ENCODE results near the gene GLYR1. TPM values are rescaled to one million over a fixed set of nuclear protein-coding genes. Genes with fewer than 3 reads are reported as not detected.

The GLYR1 gene
- polyA plus RNA-seq, 2 of the 4 experiments (the other 2 are of a cell fraction), result 37.1 to 55.1 TPM

DNA sequence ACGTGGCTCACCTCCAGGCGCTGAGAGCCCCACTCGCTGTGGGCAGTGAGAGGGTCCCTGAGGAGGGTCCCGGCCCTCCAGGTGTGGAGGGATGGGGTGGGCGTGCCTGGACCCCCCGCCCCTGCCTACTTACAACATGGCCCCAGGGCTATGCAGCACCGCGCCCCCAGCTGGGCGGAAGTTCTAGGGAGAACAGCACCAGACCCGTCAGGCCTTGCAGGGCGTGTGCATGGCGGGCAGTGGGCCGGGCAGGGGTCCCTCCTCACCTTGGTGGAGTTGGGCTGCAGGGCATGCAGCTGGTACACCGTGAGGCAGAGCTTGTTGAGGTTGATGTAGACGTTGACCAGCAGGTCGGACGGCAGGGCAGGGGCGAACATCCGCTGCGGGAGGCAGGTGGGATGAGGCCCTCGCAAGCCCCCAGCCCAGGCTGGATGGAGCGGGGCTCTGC is 49.3 kb downstream of the GLYR1 start:
- 92% methylated on average over 12 of the region's 22 CpGs for WGBS (ENCODE audit: missing lambda C conversion rate)
- no peak overlapping the region for H3K4me3 ChIP-seq
- no peak overlapping the region for H3K27ac ChIP-seq
- ATAC-seq (no peak), DNase-seq (ENCODE audit: low read depth in 1 of 2, low spot score in 1 of 2) (no peak), FAIRE-seq (no peak)
- ChIA-PET CTCF (interaction anchor here (1.0 kb wide), 1 partner anchor 12 kb away, joined by 4 read pairs; no protein-coding TSS in a partner anchor), POLR2A (no interaction called here)
- no peaks in the 10 kb centered on the region for H3K9me3 ChIP-seq
- H3K4me2 ChIP-seq, result no peak overlapping the region
- H3K4me1 ChIP-seq, result peaks cover 10% of the 10 kb centered on the region
- TF ChIP-seq HOXB5 (CRISPR knock-in tag; IDR thresholded peaks at IDR 0.05), result no peak
- TF ChIP-seq, protein P1, sequence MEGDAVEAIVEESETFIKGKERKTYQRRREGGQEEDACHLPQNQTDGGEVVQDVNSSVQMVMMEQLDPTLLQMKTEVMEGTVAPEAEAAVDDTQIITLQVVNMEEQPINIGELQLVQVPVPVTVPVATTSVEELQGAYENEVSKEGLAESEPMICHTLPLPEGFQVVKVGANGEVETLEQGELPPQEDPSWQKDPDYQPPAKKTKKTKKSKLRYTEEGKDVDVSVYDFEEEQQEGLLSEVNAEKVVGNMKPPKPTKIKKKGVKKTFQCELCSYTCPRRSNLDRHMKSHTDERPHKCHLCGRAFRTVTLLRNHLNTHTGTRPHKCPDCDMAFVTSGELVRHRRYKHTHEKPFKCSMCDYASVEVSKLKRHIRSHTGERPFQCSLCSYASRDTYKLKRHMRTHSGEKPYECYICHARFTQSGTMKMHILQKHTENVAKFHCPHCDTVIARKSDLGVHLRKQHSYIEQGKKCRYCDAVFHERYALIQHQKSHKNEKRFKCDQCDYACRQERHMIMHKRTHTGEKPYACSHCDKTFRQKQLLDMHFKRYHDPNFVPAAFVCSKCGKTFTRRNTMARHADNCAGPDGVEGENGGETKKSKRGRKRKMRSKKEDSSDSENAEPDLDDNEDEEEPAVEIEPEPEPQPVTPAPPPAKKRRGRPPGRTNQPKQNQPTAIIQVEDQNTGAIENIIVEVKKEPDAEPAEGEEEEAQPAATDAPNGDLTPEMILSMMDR (IDR thresholded peaks at IDR 0.05), result no peak
- TF ChIP-seq EP300 (IDR thresholded peaks at IDR 0.05), result no peak
- no peak for TF ChIP-seq SMC3 (IDR thresholded peaks at IDR 0.05)
- no peak for TF ChIP-seq NFE2L2 (conservative IDR thresholded peaks at IDR 0.05; ENCODE audit: low read length)
- TF ChIP-seq, protein P2, sequence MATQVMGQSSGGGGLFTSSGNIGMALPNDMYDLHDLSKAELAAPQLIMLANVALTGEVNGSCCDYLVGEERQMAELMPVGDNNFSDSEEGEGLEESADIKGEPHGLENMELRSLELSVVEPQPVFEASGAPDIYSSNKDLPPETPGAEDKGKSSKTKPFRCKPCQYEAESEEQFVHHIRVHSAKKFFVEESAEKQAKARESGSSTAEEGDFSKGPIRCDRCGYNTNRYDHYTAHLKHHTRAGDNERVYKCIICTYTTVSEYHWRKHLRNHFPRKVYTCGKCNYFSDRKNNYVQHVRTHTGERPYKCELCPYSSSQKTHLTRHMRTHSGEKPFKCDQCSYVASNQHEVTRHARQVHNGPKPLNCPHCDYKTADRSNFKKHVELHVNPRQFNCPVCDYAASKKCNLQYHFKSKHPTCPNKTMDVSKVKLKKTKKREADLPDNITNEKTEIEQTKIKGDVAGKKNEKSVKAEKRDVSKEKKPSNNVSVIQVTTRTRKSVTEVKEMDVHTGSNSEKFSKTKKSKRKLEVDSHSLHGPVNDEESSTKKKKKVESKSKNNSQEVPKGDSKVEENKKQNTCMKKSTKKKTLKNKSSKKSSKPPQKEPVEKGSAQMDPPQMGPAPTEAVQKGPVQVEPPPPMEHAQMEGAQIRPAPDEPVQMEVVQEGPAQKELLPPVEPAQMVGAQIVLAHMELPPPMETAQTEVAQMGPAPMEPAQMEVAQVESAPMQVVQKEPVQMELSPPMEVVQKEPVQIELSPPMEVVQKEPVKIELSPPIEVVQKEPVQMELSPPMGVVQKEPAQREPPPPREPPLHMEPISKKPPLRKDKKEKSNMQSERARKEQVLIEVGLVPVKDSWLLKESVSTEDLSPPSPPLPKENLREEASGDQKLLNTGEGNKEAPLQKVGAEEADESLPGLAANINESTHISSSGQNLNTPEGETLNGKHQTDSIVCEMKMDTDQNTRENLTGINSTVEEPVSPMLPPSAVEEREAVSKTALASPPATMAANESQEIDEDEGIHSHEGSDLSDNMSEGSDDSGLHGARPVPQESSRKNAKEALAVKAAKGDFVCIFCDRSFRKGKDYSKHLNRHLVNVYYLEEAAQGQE (IDR thresholded peaks at IDR 0.05), result no peak
- TF ChIP-seq CEBPB (IDR thresholded peaks at IDR 0.05), result no peak
- no peak for TF ChIP-seq RCOR1 (IDR thresholded peaks at IDR 0.05; ENCODE audit: low read depth, low read length)
- TF ChIP-seq FOSL2 (IDR thresholded peaks at IDR 0.05), result no peak
- TF ChIP-seq FOSL2 (CRISPR knock-in tag; IDR thresholded peaks at IDR 0.05), result no peak
- no peak for TF ChIP-seq MAZ (IDR thresholded peaks at IDR 0.05; ENCODE audit: borderline replicate concordance, low read depth, low read length)
- TF ChIP-seq ZFP36 (IDR thresholded peaks at IDR 0.05; ENCODE audit: borderline replicate concordance, partially characterized antibody), result no peak
- no peak for TF ChIP-seq MYC (IDR thresholded peaks at IDR 0.05; ENCODE audit: borderline replicate concordance, low read length)
- no peak for TF ChIP-seq CBX2 (IDR thresholded peaks at IDR 0.05; ENCODE audit: borderline replicate concordance, low read depth)
- no peak for TF ChIP-seq EHMT2 (IDR thresholded peaks at IDR 0.05; ENCODE audit: low read depth)
- TF ChIP-seq POLR2A (IDR thresholded peaks at IDR 0.05; ENCODE audit: low read length), result no peak
- no peak for TF ChIP-seq ESRRA (IDR thresholded peaks at IDR 0.05; ENCODE audit: borderline replicate concordance, low read length)
- TF ChIP-seq EHF (CRISPR knock-in tag; IDR thresholded peaks at IDR 0.05), result no peak

DNA sequence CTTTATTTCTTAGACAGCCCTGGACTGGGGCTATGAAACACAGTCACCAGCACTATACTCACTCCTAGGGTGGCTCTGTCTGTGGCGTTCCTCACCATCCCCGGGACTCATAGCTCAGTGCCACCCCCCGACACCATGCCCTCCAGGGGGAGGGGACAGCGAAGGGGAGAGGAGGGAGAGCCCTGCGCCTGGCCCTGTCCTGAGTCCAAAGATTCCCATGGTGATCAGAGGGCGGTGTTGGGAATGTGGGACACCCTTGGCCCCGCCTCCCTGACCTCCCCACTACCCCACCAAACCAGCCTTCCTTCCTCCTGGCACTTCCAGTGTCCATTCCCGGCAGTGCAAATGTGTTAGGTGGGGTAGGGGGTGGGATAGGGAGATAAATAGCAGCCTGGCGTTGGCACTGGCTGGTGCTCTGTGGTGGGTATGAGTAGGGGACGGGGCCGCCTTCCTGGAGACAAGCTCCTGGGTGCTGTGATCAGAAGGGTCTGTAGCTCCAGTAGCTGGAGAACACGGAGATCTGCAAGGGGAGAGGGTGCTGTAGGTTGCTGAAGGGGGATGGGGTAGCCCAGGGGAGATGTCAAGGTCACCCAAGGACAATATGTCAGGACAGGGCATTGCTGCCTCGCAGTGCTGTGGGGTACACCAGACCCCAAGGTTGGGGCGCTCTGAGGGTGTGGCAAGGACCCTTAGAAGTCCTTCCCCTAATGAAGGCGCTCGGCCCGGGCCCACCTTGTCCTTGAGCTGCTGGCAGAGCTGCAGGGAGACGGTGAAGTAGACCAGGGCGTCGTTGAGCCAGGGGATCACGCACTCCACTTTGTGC is 49.9 kb downstream of the GLYR1 start:
- H3K4me3 ChIP-seq, result no peak overlapping the region
- TF ChIP-seq RCOR1 (IDR thresholded peaks at IDR 0.05; ENCODE audit: low read depth, low read length) (no peak), EHF (CRISPR knock-in tag; IDR thresholded peaks at IDR 0.05) (no peak), EHMT2 (IDR thresholded peaks at IDR 0.05; ENCODE audit: low read depth) (no peak), SMC3 (IDR thresholded peaks at IDR 0.05) (no peak), CBX8 (IDR thresholded peaks at IDR 0.05) (no peak)
- TF ChIP-seq, protein P1 (IDR thresholded peaks at IDR 0.05), result no peak
- FAIRE-seq (no peak), ATAC-seq (no peak), DNase-seq (ENCODE audit: low read depth in 1 of 2, low spot score in 1 of 2) (no peak)
- no peak overlapping the region for H3K27ac ChIP-seq
- ChIA-PET POLR2A (interaction anchor here (1.7 kb wide), 1 partner anchor 29 kb away, joined by 4 read pairs; no protein-coding TSS in a partner anchor), CTCF (interaction anchor here (0.6 to 1.0 kb wide), 2 partner anchors 12 to 25 kb away, joined by 3 to 4 read pairs; no protein-coding TSS in a partner anchor)
- 84% methylated on average over 21 of the region's 21 CpGs for WGBS (ENCODE audit: missing lambda C conversion rate)
- peaks cover 10% of the 10 kb centered on the region for H3K4me1 ChIP-seq
- H3K4me2 ChIP-seq, result no peak overlapping the region
- H3K9me3 ChIP-seq, result no peaks in the 10 kb centered on the region

All from A549 (cell line).